Measurements from ENCODE around the gene PVALEF.

- TF ChIP-seq POLR2A (IDR thresholded peaks at IDR 0.05; ENCODE audit: low read length) (no peak), GATA1 (IDR thresholded peaks at IDR 0.05; ENCODE audit: low read depth, low read length) (no peak)
These were observed 43.3 kb downstream of the PVALEF start for GRCh38 chr17:81208651-81209050.
